Pulmonary artery endothelial cell (primary cell): ENCODE data around the gene CYP46A1. TPM values are rescaled to one million over a fixed set of nuclear protein-coding genes. Genes with fewer than 3 reads are reported as not detected.

ENCODE experiments used
- DNase-seq: peaks from one replicate; pipeline ENCODE4 v3.0.0-alpha.2; 2011; ENCODE audit warnings: low read depth, low spot score
- total RNA-seq: library from RNA; depleted of rRNA; stranded (reverse); fragments of >200 nt; gene quantifications from 2 replicates; pipeline ENCODE4 v1.2.3, GENCODE V29; 2014

CYP46A1 gene
- total RNA-seq, 1 donor from 2014 or later = under 0.01 TPM

DNA sequence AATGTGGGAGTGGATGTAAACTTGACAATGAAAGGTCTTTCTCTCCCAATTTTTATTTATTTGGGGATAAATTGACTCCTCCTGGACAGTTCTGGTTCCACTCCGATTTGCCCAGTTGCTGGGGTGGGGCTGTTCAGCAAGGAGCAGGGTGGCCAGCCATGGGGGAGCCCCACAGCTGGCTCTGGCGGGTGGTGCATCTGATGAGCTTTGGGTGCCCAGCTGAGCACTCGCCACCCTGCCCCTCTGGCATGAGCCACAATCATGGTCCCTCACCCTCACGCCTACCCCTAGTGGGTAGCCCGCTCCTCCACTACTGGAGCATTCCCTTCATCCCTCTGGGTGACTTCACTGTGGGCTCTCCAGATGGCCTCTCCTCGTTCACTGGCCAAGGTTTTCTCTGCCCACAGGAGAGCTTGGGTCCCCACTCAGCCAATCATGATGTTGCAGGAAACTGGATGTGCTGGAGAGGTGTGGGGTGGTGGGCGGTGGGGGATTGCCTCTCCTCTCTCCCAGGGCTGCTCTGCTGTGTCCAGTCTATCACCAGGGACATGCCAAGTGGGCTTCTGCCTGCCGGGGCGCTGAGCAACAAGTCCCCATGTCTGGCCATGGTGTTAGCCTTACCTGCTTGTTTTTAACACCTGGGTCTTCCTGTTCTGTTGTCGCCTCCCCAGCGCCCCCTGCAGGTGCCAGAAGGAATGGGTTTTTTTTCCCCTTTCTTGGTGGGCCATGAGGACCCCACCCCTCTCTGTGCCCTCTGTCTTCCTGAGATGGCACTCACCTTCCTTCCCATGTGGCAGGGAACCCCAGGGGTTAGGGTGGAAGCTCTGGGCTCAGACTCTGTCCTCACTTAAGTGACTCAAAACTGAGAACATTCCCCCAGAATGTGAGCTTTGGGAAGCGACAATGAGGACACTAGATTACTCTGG, 3.4 kb downstream of the CYP46A1 start:
- no peak for DNase-seq

DNA sequence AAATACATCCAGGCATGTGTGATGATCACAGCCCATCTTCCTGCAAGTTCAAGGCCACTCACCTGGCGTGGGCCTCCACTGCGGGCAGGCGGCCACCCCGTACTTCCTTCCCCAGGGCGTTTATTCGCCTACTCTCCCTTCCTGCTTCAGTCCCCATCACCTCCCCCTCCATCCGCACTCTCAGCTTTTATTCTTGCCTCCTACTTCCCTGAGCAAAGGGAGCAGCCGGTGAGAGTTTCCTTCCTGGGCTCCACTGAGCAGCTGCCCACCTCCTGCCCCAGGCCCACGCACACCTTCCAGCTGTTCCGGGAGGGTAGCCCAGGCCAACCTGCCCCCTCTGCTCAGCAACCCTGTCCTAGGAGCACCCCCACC, 4.1 kb downstream of the CYP46A1 start:
- no peak for DNase-seq

DNA sequence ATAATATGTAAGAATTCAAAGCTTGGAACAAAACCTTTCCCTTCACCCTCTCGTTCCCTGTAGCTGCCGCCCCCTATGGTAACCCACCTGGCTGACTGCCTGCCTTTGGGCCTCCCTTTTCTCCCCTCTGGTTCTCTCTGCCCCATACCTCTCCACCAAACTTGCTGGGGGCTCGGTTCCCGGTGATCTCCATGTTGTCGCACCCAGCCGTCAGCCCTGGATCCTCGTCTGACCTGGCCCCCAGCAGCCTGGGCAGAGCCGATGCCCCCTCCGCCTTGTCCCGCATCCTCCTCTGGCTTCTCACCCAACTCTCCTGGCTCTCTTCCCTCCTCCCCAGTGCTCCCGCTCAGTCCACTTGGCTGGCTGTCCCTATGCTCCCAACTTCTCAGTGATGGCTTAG, 4.5 kb downstream of the CYP46A1 start:
- no peak for DNase-seq

DNA sequence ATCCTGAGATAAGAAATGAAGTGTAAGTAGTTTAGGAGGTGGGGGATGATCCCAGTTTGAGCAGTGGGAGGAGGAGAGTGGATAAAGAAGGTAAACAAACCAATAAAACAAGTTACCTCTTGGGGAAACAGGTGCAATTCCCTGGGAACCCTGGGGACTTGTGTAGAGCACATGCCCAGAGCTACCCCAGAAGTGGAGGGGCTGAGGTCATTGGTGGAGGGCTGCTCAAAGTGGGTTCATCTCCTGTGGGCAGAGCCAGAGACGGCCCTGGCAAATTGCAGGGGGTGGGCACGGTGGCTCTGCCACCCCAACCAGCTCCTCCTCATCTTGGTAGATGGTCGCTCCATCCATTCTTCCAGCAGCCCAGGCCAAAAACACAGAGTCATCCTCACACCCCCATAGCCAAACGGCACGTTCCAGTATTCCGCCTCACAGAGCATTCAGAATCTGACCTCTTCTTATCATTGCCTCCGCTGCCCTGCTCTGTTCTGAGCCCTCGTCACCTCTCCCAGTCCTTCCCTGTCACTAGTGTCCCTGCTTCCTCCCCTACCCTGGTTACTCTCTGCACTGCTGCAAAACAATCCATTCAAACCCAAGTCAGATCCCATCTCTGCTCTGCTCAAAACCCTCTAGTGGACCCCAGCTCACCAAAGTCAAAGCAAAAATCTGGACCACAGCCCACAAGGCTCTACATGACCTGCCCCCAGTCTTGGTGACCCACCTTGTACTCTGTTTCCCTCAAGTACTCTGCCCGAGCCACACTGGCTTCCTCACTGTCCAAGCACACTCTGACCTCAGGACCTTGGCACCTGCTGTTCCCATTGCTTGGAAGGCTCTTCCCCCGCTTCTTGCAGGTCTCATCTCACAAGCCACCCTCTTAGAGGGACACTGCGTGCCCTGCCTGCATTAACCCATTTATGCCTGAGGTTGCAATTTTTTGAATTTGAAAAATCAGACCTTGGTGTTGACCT, 5.5 kb downstream of the CYP46A1 start:
- DNase-seq = no peak

DNA sequence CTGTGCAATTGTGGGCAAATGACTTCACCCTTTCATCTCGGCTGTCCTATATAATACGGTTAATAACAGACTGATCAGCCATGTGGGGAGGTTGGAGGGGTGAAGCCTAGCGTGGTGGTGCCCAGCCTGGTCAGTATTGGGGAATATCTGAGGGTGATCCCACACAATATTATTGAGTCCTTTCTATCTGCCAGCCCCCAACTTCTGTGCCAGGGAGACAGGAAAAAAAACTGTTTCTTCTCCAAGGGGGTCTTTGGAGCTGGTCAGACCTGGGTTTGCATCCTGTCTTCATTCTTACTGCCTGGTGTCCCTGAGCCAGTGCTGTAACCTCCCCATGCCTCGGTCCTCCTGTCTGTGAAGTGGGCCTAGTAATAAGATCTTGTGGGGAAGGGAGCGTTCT, 6.5 kb downstream of the CYP46A1 start:
- no peak for DNase-seq

DNA sequence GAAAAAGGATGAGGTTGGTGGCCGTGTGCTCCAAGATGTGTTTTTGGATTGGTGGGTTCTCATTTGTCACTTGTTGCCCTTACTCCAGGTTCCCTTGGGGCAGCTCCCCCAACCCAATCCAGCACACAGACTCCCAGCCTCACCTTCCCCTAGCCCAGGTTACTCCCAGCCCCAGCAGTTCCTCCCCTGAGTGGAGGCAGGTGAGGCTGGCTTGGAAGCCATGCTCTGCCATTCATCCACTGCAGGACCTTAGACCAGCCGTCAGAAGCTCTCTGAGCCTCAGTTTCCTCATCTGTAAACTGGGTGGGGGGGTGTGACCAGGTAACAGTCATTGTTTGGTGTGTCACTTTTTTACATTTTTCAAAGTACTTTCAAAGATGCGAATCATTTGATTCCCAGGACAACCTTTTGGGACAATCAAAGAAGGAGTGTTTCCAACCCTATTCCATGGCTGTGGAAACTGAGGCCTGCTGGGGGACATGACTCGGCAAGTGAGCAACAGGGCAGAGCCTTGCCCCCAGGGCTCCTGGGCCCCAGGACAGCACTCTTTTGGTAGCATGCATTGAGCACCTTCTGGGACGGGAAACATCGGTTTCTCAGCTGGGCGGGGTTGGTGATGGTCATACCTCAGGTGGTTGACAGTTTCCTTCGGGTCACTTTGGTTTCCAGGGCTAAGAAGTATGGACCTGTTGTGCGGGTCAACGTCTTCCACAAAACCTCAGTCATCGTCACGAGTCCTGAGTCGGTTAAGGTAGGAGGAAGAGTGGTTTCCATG, 7.2 kb downstream of the CYP46A1 start:
- DNase-seq = no peak

DNA sequence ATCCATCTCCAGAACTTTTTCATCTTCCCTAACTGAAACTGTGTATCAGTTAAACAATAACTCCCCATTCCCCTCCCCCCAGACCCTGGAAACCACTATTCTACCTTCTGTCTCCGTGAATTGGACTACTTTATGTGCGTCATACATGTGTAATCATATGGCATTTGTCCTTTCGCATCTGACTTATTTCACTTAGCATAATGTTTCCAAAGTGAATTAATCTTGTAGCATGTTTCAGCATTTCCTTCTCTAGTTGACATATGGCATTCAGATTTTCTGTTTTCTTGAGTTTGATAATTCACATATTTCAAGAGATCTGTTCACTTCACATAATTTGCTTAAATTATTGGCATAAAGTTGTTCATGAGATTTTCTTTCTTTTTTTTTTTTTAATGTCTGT, 9.8 kb downstream of the CYP46A1 start:
- no peak for DNase-seq

DNA sequence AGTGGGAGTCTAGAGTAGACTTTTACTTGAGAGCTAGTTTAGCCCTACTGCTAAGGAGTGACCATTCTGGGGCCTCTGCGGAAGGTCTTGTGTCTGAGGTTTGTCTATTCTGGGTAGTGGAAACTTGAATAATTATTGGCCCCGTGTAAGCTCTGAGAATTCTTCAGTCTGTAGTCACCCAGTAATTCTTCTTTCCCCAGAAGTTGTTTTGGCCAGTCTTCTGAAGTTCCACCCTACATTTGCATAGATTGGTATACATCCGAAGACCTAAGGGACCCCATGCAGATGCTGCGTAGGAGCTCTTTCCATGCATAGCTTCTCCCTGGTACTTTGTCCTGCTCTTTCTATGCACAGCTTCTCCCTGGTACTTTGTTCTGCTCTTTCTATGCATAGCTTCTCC, 12.8 kb downstream of the CYP46A1 start:
- no peak for DNase-seq

DNA sequence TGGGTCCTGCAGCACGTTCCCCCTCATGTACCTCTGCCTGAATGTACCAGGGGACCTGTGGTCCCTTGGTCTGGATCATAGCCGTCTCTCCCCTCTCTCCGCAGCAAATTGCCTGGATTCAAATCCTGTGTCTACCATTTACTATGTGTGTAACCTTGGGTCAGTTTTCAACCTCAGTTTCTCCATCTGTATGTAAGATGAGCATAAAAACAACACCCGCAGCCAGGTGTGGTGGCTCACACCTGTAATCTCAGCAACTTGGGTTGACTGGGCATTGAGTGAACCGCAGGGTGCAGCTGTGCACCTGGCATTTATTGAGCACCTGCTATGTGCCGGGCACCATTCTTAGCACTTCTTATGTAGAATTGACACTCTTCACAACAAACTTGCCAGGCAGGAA, 14.1 kb downstream of the CYP46A1 start:
- DNase-seq = no peak

DNA sequence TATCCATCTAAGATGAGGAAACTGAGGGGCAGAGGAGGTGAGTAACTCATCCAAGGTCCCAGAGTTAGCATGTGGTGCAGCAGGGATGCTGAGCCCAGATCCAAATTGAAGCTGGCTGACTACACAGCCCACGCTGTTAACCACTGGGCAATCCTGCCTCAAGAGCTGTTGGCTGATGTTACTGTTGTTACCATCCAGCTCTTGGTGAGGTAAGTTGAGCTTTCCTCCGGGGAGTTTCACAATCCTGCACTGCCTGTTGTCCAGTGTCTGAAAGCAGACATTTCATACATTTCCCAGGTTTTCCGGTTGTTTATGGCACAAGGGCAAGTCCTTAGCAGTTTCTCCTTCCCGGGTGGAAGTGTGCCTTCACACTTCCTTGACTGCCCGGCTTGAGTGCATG, 14.5 kb downstream of the CYP46A1 start:
- DNase-seq = no peak

DNA sequence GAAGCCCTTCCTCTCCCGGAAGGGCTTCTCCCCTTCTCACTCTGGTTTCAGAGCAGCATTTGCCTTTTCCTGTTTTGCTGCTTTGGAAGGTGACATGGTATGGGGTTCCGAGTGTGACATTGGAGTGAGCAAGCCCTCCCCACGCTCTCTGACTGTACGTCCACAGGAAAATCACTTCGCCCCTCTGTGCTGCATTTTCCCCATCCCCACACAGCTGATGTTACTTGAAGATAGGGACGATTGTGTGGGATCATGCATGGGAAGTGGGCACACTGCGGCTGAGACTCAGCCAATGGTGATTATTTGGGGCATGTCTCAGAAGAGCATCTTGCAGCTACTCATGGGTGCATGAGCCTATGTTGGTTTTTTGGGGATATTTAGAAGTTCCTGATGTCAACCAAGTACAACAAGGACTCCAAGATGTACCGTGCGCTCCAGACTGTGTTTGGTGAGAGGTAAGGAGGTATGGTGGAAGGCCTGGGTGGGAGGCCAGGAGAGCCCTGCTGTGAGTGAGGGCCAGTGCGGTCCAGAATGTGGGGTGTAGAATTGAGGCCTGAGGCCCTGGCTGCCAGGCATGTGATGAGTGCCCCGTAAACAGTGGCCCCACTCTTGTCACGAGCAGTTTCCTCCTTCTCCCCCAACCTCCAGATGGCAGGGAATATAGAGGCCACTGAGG, 15.1 kb downstream of the CYP46A1 start:
- no peak for DNase-seq

DNA sequence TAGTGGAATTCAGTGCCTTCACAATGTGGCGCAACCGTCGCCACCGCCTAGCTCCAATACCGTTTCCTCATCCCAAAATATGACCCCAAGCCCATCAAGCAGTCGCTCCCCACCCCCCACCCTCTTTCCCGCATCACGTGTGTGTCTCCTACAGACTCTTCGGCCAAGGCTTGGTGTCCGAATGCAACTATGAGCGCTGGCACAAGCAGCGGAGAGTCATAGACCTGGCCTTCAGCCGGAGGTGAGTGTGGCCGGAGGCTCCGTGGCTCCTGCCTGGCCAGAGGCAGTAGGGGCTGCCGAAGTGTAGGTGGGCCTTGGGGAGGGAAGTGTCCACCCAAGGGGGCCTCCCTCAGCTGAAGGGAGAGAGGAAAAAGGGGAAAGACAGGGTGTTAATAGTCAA, 15.8 kb downstream of the CYP46A1 start:
- no peak for DNase-seq

DNA sequence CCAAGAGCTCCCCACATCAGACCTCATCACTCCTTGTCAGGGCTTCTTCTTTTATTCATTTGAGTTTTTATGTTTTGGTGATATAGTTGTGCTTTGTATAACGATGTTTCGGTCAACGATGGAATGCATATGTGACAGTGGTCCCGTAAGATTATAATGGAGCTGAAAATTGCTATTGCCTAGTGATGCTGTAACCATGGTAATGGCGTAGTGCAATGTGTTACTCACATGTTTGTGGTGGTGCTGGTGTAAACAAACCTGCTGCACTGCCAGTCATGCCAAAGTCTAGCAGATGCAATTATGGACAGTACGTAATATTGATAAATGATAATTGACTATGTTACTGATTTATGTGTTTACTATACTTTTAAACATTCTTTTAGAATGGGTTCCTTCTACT, 16.3 kb downstream of the CYP46A1 start:
- DNase-seq = no peak

DNA sequence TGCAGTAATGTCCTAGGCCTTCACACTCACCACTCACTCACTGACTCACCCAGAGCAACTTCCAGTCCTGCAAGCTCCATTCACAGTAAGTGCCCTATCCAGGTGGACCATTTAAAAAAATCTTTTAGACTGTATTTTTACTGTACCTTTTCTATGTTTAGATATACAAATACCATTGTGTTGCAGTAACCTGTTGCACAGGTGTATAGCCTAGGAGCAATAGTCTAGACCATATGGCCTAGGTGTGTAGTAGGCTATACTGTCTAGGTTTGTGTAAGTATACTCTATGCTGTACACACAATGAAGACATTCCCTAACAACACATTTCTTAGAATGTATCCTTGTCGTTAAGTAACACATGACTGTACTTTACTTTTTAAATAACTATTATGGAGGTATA, 17.2 kb downstream of the CYP46A1 start:
- no peak for DNase-seq

DNA sequence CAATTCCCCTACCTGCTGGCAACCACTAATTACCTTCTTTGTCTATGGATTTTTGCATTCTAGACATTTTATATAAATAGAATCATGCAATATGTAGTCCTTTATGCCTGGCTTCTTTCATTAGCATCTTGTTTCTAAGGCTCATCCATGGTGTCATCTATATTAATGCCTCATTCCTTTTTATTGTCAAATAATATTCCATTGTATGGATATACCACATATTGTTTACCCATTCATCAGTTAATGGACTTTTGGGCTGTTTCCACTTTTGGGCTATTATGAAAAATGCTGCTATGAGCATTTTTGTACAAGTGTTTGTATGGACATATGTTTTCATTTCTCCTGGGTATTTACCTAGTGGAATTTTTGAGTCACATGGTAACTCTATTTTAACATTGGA, 18.0 kb downstream of the CYP46A1 start:
- no peak for DNase-seq

DNA sequence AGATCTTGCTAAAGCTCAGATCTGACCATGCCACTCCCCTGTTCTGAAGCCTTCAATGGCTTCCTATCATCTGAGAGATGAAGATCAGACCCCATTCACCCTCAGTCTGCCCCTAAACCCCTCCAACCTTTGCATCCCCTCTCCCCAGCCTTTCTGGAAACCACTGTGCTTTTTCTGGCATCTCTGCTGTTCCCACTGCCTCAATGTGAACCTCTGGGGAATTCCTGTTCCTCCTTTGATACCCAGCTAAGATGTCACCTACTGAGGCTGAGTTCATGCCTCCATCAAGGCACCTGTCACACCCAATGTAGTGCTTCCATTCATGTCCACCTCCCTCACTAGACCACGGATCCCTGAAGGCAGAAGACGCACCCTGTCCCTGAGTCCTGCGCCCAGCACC, 19.3 kb downstream of the CYP46A1 start:
- no peak for DNase-seq

DNA sequence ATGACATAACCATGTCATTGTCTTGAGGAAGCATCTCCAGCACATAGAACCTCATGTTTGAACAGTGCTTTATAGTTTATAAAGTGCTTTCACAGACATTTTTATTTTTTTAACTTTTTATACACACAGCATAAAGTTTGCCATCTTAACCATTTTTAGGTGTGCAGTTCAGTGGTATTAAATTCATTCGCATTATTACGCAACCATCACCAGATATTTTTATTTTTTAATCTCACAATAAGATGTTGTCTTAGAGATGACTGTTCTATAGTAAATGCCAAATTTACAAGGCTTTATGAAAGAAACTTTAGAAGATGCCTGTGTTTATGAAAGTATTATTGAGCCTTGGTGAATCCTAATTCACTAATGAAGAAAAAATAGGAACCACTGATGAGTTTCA, 19.9 kb downstream of the CYP46A1 start:
- DNase-seq = no peak

DNA sequence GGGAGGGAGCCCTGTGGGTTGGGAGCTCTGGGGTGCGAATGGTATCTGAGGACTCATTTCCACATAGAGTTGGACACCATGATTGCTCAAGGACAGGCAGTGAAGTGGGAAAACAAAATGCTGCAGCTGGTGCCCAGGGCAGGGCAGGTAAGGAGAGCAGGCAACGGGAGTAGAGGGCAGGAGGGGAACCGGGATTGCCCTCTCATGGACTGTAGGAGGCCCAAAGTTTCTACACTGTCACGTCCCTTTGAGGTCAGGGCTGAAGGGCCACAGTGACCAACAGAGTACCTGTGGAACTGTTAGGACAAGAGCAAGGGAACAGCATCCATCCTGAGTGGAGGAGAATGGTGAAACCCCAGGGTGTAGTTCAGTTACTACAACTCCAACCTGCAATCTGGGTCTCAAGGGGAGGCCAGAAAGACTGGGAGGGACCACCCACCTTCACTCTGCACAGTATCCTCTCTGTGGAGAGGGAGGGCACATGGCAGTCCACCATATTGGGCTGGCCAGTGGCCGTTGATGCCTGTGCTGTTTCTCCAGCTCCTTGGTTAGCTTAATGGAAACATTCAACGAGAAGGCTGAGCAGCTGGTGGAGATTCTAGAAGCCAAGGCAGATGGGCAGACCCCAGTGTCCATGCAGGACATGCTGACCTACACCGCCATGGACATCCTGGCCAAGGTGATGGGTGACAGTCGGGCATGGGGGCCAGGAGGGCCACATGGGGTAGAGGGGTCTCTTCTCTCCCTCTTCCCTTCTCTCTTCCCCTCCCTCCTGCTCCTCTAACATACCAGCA, 22.2 kb downstream of the CYP46A1 start:
- DNase-seq = no peak

DNA sequence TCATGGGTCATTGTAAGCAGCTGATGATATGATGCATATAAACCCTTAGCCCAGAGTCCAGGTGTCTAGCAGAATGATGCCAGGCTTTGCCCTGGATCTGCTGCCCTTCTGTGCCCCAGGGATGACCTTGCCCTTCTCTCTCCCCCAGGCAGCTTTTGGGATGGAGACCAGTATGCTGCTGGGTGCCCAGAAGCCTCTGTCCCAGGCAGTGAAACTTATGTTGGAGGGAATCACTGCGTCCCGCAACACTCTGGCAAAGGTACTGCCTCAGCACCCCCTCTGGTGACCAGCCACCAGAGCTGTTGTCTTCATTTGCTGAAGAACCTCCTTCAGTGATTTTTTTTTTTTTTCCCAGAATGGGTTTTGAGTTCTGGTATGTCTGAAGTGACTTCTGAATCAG, 23.3 kb downstream of the CYP46A1 start:
- no peak for DNase-seq

DNA sequence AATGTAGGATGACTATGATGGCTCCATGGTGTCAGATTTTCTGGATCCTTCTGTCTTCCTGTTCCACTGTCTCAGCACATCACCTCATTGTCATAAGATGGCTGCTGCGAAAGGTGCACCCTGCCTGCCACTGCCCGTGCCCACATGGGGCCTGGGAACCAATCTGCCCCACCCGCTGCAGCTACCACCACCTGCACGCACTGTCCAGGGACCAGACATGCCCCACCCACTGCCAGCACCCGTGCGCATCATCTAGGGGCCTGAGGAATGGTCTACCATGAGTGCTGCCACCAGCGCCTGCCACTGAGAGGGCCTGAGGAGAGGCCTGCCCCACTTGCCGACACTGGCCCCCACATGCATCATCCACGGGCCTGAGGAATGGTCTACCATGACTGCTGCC, 23.8 kb downstream of the CYP46A1 start:
- DNase-seq = no peak
